NCI-H1417 treated with DMSO at 0.1 percent for 48 hours (cell line): Measurements from ENCODE around the gene TNS3.

ENCODE experiments used
- DNase-seq: peaks from one replicate; lab custom pipeline; 2025; lab: John Stamatoyannopoulos, UW

The TNS3 gene

GRCh38 chr7:47384755-47385535 is 197.0 kb downstream of the TNS3 start:
- no peak for DNase-seq

DNA sequence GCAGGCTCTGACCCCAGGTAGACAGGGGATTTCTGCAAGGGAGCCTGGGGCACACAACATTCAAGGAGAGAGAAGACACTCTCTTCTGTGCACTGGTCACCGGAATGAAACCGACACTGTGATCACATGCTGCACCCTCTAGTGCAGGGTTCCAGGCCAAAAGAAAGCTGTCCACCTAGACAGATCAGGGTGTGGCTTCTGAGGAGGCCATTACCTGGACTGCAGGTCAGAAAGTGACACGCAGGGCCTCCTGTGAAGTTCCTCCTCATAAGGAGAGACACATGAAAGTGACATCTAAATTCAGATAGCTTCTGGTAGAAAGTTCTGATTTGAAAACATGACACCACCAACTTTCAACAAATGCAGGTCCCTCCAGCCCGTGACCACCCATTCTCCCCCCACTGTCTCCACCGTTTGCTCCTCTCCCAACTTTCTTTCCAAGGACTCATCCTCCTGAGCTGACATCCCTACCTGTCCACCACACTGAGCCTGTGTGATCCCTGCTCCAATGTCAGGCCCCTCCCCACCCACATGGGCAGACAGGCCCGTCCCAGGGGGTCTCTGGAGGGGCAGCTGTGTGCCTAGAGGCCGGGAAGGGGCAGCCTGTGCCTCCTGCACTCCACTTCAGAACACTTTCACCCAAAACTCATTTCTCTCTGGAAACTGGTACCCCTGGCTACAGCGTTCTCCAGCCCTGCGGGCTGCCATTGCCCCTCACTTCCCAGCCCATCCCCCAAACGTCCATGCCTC is 198.0 kb downstream of the TNS3 start:
- DNase-seq, result no peak

GRCh38 chr7:47383072-47383471 is 198.8 kb downstream of the TNS3 start:
- no peak for DNase-seq

DNA sequence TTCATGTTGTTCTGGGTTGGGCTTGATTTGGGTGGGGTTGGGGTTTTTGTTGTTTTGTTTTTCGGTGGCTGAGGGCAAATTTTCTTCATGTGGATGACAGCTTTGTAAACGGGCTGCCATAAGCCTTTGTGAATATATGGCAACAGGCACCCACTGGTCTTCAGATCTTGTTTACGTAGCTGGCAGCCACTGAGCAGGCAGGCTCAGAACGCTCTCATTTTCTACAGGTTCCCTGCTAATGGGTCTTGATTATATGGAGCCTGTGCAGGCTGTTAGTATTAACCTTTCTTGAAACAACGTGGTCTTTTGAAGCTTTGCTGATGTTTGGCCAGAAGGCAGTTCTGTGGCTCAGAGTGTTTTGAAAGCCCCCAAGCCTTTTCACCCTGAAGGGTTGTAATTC is 199.7 kb downstream of the TNS3 start:
- no peak for DNase-seq

GRCh38 chr7:47381134-47381495 is 200.8 kb downstream of the TNS3 start:
- DNase-seq, result no peak

GRCh38 chr7:47380325-47381133 is 201.4 kb downstream of the TNS3 start:
- DNase-seq, result no peak

- no peak for DNase-seq
Observed at GRCh38 chr7:47379629-47380324, 202.1 kb downstream of the TNS3 start.

GRCh38 chr7:47378728-47379395 is 203.0 kb downstream of the TNS3 start:
- no peak for DNase-seq

DNA sequence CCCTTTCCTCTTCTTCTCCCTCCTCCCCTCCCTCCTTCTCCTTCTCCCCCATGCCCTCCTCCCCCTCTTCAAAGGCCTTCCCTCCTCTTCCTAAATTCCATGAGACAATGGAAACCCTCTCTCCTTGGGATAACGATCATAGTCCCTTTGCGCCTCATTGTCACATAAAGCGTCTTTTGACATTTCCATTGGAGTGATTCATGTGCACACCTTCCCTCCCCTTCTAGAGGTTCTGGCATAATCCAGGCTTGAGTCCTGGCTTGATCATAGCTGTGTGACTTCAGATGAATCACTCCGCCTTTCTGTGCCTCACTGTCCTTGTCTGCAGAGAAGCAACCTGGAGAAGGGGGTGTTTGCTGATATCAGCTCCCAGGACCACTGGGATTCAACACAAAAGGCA is 204.2 kb downstream of the TNS3 start:
- DNase-seq, result no peak

DNA sequence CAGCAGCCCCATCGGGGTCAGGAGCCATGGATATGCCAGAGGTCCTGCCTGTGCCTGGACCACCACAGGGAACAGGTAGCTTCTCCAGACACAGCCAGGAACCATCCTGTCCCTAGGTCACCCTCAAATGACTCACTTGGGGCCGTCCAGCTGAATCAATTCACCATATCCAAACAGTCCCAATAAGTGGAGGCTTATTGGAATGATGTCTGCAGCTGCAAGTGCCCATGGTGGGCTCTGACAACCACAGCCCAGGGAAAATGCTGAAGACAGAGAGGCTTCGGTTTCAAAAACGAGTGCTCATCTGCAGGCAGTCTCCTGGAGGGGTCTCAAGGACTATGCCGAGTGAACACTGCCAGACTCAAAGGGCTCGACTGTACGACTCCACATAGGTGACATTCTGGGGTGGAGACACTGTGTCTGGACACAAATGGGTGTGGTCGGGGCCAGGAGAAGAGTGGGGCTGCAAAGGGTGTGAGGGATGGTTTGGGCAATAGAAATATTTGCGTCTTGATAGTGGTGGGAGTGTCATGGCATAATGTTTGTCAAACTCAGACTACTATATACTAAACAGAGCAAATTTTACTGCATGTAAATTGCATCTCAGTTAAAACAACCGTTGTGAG is 204.8 kb downstream of the TNS3 start:
- DNase-seq, result no peak

- no peak for DNase-seq
Observed at GRCh38 chr7:47375121-47375938, 206.6 kb downstream of the TNS3 start.

DNA sequence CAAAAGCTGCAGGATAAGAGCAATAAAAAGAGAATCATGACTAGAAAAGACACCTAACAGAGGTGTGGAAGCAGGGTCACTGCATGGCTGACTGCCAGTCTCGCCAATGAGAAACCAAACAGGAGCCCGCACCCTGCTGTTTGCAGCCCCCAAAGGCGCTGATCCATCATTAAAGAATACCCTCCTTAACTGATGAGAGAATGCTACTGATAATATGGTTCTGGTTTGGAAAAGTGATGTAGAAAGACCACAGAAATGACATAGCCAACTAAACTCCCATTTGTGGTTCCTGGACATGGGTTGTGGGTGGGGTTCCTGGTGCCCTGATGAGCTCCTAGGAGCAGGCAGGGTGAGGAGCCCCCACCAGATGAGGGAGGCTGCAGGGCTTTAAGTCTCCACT is 207.4 kb downstream of the TNS3 start:
- no peak for DNase-seq

DNA sequence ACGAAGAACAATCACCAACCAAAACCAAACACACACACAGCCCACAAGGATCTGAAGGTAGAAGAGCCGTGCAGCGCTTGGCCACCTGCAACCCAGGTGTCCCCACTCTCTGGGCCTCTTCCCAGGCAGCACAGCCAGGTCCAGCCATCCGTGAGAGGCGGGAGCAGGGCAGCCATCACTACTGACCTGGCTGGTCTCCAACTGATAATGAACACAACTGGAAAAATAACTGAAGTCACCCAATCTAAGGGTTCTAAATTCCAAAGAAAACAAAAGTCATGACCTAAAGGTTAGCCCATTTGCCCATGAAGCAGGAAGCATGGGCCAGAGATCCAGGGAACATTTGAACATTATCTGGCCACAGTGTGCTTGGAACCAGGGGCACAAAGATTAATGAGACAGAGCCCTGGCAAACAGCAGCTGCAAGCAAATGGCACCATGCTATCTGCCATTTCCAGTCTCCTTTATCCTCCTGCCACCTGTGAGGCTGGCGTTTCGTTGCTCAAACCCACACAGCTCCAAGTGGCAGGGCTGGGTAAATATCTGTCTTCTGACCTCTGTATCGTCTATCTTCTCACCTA is 207.9 kb downstream of the TNS3 start:
- no peak for DNase-seq

- DNase-seq, result peak; percentile 74
Observed at GRCh38 chr7:47371733-47372368, 210.1 kb downstream of the TNS3 start.

DNA sequence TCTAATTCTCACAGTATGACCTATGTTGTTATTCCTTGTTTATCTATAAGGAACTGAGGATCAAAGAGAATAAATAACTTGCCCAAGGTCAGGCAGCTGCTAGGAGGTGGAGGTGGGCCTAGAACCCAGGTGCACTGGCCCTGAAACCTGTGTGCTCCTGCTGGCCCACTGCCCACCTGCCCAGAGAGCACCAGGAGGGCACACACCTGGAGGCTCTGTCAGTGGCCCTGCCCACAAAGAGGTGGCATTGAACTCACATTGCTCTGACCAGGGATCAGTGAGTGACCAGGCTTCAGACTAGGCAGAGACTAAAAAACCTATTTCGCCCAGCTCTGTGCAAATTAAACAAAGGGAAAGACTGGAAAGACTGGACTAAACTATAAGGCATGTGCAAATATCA is 210.6 kb downstream of the TNS3 start:
- DNase-seq, result no peak

DNA sequence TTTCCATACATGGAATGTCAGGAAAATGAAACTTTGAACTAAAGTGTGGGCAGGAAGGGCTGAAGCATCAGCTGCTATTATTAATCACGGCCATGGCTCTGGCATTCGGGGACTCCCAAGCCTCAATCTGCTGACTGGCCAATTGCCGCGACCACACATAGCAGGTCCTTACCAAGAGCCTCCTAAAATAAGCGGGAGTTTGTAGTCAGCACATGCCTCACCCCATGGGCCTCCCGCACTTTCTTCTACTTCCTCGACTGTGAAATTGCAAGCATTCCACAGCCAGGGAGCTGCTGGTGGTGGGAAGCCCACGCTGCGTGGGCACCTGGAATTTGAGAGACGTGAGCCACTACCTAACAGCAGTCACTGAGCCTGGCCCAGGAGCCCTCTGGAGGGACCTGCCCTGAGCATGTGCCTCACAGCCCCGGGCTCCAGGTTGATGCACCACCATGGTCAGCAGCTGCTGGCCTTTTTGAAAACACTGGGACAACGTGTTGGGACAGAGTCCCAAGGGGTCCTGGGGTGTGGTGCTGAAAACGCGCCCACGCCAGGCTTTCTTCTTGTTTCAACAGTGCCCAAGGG is 211.4 kb downstream of the TNS3 start:
- DNase-seq, result no peak

DNA sequence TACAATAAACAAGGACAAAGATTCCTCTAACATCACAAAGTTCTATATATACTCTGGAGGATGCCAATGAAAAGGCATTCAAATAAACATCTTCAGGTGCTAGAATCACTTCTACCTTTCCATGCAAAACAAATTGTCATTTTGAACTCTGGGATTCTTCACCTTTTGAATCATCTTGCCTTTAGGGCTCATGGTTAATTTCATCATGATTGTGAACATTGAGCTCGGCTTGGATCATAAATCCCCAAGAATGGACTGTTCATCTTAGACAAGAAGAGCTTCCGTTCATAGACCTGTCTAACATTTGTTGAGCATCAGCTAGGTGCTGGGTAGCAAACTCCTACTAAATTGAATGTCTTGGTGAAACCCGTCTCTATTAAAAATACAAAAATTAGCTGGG is 212.2 kb downstream of the TNS3 start:
- no peak for DNase-seq

DNA sequence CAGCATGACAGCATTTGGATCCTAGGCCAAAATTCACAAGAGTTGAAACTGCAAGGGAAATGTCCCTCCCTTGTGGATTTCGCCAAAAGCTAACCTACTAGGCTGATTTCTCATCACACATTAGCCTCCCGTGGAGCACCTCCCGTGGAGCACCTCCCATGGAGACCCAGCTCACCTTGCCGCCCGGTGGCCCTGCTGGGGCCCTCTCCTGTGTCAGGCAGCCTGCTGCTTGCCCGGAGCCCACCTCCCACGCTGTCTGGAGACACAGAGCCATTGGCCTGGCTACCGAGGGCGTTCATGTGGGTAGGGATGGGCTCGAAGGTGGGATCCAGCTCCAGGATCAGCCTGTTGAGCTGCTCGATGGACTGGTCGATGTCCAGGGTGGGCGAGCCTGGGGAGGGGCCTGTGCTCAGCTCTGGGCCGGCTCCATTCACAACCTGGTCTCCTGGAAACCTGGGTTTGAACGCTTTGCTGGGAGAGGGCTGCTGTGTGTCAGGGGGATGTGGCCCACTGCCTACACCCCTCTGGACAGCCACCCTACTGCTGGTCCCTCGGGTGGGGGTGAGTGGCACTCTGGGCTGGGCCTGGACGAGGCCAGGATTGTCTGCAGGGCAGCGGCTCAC is 213.6 kb downstream of the TNS3 start:
- no peak for DNase-seq

- no peak for DNase-seq
Observed at GRCh38 chr7:47367369-47367768, 214.5 kb downstream of the TNS3 start.
